ENCODE measurements around the gene TARBP1.

- TF ChIP-seq CTCF (IDR thresholded peaks at IDR 0.05) (no peak), POLR2A (IDR thresholded peaks at IDR 0.05) (no peak)
Measured at GRCh38 chr1:234515411-234515810, 36.4 kb upstream of the TARBP1 start.

Data from adrenal gland (tissue), 5 donors.